Frontal cortex (tissue), 4 donors: Measurements from ENCODE around the gene CCDC121. TPM values are rescaled to one million over a fixed set of nuclear protein-coding genes. Genes with fewer than 3 reads are reported as not detected.
"Not testable (repeated sequence)": the region's sequence is repeated elsewhere in the genome, so short reads cannot be mapped to it uniquely, and the experiment has no call there.

Source experiments
- DNase-seq, 2 donors: peaks; one replicate each; pipeline ENCODE4 v3.0.0; 2012; ENCODE audit warnings: low spot score in 2 of 2
- FAIRE-seq: peaks from 2 replicates; lab custom pipeline; 2012; peaks lifted over from hg19 to GRCh38; lab: Jason Lieb, UNC
- total RNA-seq: library from RNA; depleted of rRNA; stranded (reverse); fragments of >200 nt; gene quantifications from one replicate; pipeline ENCODE4 v1.2.3, GENCODE V29; 2014
- donor health status: control.
- donor health status: control.
- donor health status: control.

Gene CCDC121
- total RNA-seq, 1 donor from 2014 or later = 3.7 TPM

DNA sequence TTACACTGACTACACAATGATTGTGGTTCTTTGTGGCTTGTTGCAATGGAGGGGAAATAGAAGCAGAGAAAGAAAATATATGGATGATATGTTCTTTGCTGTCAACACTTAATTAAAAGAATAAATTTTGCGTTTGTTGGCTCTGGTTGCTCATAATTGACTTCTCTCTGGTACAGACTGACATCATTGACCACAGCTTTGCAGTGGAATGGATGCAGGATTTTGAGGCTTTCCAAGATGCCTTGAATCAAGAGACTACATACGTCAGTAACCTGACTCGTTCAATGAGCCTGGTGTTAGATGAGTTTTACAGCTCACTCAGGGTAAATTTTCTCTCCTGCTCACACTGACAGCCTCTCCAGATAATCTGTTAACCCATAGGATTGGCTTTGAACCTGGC is 9.9 kb upstream of the CCDC121 start:
- no peak for FAIRE-seq

DNA sequence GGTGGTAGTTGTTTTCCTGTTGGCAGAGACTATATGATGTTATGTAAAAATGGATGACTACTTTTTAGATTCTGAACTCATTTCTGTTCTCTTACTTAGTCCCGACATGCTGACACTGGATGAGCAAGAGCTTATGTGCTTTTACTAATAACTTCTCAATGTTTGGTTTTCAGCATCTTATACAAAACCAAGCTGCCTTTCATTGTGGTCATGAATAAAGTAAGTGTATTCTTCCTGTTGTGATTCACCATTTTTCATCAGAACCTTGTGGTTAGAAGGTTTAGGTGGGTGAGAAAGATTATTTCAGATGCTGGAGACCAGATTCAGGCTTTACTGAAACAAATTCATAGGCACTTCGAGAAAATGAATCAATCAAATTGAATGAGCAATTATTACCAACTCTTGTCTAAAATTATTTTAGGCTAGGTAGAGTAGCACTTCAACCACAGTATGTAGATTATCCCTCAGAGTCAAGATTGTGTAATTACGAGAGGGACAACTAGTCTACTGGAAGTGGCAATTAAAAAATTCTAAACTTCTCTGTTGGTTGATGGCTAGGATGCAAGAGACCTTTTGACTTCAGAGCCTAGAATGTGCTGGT is 9.3 kb upstream of the CCDC121 start:
- FAIRE-seq (no peak), DNase-seq (no peak)

More for the DNA sequence above, 9.9 kb upstream of the CCDC121 start:
- DNase-seq = no peak

- FAIRE-seq (no peak), DNase-seq (no peak)
Measured at GRCh38 chr2:27636766-27637165, 8.0 kb upstream of the CCDC121 start.

- DNase-seq (no peak), FAIRE-seq (no peak)
Measured at GRCh38 chr2:27634291-27634690, 5.5 kb upstream of the CCDC121 start.

DNA sequence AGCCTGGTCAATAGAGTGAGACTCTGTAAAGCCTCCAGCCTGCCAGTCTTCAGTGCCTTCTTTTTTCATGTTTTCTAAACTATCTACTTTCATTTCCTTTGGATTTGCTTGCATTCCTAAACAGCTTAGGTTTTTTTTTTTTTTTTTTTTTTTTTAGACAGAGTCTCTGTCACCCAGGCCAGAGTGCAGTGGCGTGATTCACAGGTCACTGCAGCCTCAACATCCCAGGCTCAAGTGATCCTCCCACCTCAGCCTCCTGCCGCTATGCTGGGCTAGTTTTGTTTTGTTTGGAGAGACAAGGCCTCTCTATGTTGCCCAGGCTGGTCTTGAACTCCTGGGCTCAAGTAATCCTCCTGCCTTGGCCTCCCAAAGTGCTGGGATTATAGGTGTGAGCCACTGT is 1.4 kb upstream of the CCDC121 start:
- not testable (repeated sequence) for FAIRE-seq, DNase-seq

- DNase-seq (no peak), FAIRE-seq (no peak)
Measured at GRCh38 chr2:27627963-27628766, 647 bp downstream of the CCDC121 start.

- DNase-seq, FAIRE-seq: not testable (repeated sequence)
Measured at GRCh38 chr2:27626921-27627320, 1.9 kb downstream of the CCDC121 start.

DNA sequence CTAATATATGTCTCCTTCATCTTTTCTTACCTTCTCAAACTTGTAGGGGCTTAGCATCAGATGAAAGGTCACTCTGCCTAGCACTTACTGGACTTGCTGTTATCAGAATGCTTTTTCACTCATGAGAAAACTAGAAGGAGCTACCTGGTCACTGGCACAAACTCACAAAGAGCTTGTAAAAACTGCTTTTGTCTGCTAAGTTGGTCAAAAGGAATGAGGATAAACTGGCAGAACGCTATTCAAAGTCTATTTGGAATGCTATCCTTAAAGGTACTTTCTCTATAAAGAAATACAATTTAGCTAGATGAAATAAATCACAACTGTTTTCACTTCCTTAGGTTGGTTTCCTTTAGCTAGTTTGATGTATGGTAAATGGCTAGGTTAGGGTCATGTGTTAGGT is 2.5 kb downstream of the CCDC121 start:
- not testable (repeated sequence) for FAIRE-seq, DNase-seq

- DNase-seq = no peak
- no peak for FAIRE-seq
Measured at GRCh38 chr2:27624943-27625342, 3.9 kb downstream of the CCDC121 start.

GRCh38 chr2:27622921-27623384 is 5.9 kb downstream of the CCDC121 start:
- FAIRE-seq = no peak
- no peak for DNase-seq

GRCh38 chr2:27621524-27621923 is 7.3 kb downstream of the CCDC121 start:
- no peak for FAIRE-seq
- no peak for DNase-seq

DNA sequence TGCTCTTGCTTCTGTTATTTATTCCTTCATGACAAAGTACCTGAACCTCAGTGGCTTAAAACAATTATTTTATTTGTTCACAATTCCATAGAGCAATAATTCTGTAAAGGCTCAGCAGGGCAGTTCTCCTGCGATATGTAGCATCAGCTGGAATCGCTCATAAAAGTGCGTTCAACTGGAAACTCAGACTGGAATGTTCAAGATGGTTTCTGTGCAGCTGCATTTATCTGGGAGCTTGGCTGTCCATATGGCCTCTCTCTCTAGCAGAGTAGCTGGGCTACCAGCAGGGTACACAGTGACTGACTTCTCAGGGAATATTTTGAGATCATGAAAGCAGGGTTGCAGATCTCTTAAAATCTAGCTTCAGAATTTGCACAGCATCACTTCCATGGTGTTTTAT is 13.5 kb downstream of the CCDC121 start:
- no peak for FAIRE-seq

GRCh38 chr2:27613985-27614384 is 14.8 kb downstream of the CCDC121 start:
- no peak for FAIRE-seq

More for the DNA sequence above, 13.5 kb downstream of the CCDC121 start:
- no peak for DNase-seq

GRCh38 chr2:27606611-27607010 is 22.2 kb downstream of the CCDC121 start:
- no peak for FAIRE-seq
- DNase-seq = no peak

More at GRCh38 chr2:27613985-27614384, 14.8 kb downstream of the CCDC121 start:
- DNase-seq = no peak

DNA sequence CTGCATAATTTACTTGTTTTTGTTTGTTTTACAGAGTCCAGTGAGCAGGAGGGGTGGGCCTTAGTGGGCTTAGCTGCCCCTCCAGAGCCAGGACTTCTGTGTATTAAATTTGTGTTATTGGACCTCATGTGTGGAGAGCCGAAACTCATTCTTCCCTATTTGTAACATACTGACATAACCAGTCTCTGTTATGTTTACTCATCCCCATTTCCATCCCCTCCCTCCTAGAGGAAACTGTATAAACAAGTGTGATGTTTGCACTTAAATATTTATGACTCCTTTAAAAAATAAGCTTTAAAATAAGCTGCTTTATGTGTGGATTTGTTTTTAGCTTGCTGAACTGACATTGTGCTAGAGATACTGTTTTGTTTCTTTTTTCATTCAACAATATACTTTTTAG is 32.2 kb downstream of the CCDC121 start:
- FAIRE-seq (no peak), DNase-seq (no peak)

DNA sequence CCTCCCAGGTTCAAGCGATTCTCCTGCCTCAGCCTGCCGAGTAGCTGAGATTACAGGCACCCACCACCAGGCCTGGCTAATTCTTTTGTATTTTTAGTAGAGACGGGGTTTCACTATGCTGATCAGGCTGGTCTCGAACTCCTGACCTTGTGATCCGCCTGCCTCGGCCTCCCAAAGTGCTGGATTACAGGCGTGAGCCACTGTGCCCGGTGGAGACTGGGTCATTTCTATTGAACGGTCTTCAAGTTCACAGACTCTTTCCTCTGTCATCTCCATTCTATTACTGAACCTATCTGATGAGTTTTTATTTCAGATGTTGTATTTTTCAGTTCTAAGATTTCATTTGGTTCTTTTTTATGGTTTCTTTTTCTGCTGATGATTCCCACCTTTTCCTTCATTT is 33.4 kb downstream of the CCDC121 start:
- not testable (repeated sequence) for DNase-seq, FAIRE-seq

GRCh38 chr2:27594020-27594703 is 34.6 kb downstream of the CCDC121 start:
- not testable (repeated sequence) for FAIRE-seq, DNase-seq

DNA sequence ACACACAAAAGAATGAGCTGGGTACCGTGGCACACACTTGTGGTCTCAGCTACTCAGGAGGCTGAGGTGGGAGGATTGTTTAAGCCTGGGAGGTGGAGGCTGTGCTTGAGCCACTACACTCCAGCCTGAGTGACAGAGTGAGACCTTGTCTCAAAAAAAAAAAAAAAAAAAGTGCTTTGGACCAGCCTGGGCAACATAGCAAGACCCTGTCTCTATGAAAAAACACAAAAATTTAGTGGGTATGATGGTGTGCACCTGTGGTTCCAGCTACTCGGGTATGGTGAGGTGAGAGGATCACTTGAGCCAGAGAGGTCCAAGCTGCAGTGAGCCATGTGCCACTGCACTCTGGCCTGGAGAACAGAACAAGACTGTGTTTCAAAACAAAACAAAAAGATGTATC is 35.6 kb downstream of the CCDC121 start:
- DNase-seq (no peak), FAIRE-seq (no peak)

DNA sequence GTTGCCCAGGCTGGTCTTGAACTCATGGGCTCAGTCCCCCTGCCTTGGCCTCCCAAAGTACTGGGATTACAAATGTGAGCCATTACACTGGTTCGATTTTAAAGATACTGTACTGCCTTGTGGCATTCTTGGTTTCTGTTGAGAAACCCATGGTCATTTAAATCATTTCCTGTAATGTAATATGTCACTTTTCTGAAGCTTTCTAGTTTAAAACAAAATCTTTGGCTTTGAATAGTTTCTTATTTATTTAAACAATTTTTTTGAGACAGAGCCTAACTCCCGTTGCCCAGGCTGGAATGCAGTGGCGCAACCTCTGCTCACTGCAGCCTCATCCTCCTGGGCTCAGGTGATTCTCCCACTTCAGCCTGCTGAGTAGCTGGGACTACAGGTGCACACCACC is 37.1 kb downstream of the CCDC121 start:
- FAIRE-seq (no peak), DNase-seq (no peak)

DNA sequence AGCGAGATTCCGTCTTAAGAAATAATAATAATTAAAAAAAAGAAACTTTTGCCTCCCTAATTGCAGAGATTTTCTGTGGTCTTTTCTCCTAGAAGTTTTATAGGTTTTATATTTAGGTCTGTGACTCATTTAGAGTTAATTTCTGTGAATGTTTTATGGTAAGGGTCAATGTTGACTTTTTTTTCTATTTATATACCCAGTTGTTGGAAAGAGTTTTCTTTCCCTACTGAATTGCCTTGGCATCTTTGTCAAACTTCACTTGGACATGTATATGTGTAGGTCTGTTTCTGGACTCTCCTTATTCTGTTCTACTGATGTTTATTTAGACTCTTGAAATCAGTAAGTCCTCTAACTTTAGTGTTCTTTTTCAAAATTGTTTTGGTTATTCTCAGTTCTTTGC is 40.5 kb downstream of the CCDC121 start:
- DNase-seq = no peak
- no peak for FAIRE-seq

DNA sequence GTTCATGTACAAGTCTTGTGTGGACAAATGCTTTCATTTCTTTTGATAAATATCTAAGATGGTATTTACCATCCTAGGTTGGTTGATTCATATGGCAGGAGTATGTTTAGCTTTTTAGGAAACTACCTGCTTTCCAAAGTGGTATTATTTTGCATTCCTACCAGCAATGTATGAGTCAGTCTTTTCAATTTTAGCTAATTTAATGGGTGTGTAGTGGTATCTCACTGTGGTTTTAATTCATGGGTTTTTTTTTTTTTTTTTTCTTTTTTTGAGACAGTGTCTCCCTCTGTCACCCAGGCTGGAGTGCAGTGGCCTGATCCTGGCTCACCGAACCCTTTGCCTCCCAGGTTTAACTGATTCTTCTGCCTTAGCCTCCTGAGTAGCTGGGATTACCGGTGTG is 41.8 kb downstream of the CCDC121 start:
- DNase-seq (no peak), FAIRE-seq (no peak)
